HepG2 (cell line): ENCODE results near the gene CDH1. TPM values are rescaled to one million over a fixed set of nuclear protein-coding genes. Genes with fewer than 3 reads are reported as not detected.

Experiments
- ATAC-seq: fragments of 200-7000 bp; cut with Tn5 transposase; 3 replicates; pipeline ENCODE4 v1.9.1; 2020; ENCODE audit warnings: mild to moderate bottlenecking, moderate library complexity
- BruUV-seq: library from RNA; stranded (reverse); fragments of 400-500 nt; replicated peaks from 2 replicates; lab custom pipeline; 2021; lab: Mats Ljungman, UMichigan
- CTCF ChIA-PET: fragments of 300-600 bp; formaldehyde crosslinking; extraction: SDS; loops from one replicate; lab custom pipeline; 2021; ENCODE audit warnings: low total read pairs, inconsistent platforms, low intra/inter-chr PET ratio; lab: Yijun Ruan, JAX
- POLR2A ChIA-PET: fragments of 350-600 bp; sonication (Branson Sonifier 250); formaldehyde crosslinking; loops from one replicate; lab custom pipeline; 2020; ENCODE audit warnings: antibody characterized with exemption, inconsistent platforms; lab: Yijun Ruan, JAX
- DNase-seq: peaks from one replicate; pipeline ENCODE4 v3.0.0-alpha.2; 2015; ENCODE audit warnings: low spot score
- FAIRE-seq: peaks from 3 replicates; lab custom pipeline; 2011; peaks lifted over from hg19 to GRCh38; lab: Jason Lieb, UNC
- H2AFZ ChIP-seq: one replicate; pipeline ENCODE4 v1.6.1; 2011; ENCODE audit warnings: low read length, inconsistent platforms
- H3K27ac ChIP-seq: fragments of 300-600 bp; 3 replicates; pipeline ENCODE4 v1.8.0; 2011; ENCODE audit warnings: mixed run types, mild to moderate bottlenecking, mixed read lengths, low read length, inconsistent platforms; ENCODE audit not compliant: insufficient read depth; ENCODE audit errors: extremely low read length
- H3K27me3 ChIP-seq, 2 experiments: fragments of 200-600 bp in 1 of 2; 2 replicates in 1 of 2; 3 replicates in 1 of 2; pipeline versions ENCODE4 v1.6.0 to v1.8.0; 2011; ENCODE audit warnings: low read length in 2 of 2, mild to moderate bottlenecking in 2 of 2, moderate library complexity in 2 of 2, inconsistent platforms in 1 of 2; ENCODE audit not compliant: insufficient read depth in 2 of 2, control insufficient read depth in 1 of 2
- H3K36me3 ChIP-seq, 2 experiments: fragments of 200-600 bp in 1 of 2; replicated peaks in 1 of 2; 2 replicates in 1 of 2; 3 replicates in 1 of 2; pipeline versions ENCODE4 v1.5.1 to v1.8.0; 2011; ENCODE audit warnings: low read length in 2 of 2, inconsistent platforms in 1 of 2; ENCODE audit not compliant: insufficient read depth in 2 of 2, control insufficient read depth in 1 of 2
- H3K4me1 ChIP-seq: 2 replicates; pipeline ENCODE4 v1.5.1; 2012; ENCODE audit warnings: low read length, inconsistent platforms; ENCODE audit not compliant: insufficient read depth
- H3K4me2 ChIP-seq: 2 replicates; pipeline ENCODE4 v1.6.0; 2011; ENCODE audit warnings: low read depth, low read length, inconsistent platforms
- H3K4me3 ChIP-seq, 3 experiments: fragments of 200-600 bp in 1 of 3; sonication (generic), shearing (Covaris generic) in 1 of 3; replicated peaks in 1 of 3; 2 replicates each; pipeline ENCODE4 v1.5.1; 2011 to 2016; ENCODE audit warnings: low read length in 3 of 3, inconsistent platforms in 2 of 3, low read depth in 2 of 3, mild to moderate bottlenecking in 2 of 3, control low read depth in 1 of 3, mixed read lengths in 1 of 3; ENCODE audit not compliant: insufficient read depth in 1 of 3
- H3K79me2 ChIP-seq: one replicate; pipeline ENCODE4 v1.6.1; 2011; ENCODE audit warnings: low read length, inconsistent platforms; ENCODE audit not compliant: insufficient read depth
- H3K9ac ChIP-seq: 2 replicates; pipeline ENCODE4 v1.6.0; 2011; ENCODE audit warnings: mild to moderate bottlenecking, low read depth, low read length, inconsistent platforms; ENCODE audit not compliant: insufficient read depth
- H3K9me3 ChIP-seq: 2 replicates; pipeline ENCODE4 v1.5.1; 2012; ENCODE audit warnings: mild to moderate bottlenecking, low read length
- H4K20me1 ChIP-seq: 2 replicates; pipeline ENCODE4 v1.6.0; 2011; ENCODE audit warnings: inconsistent platforms, mild to moderate bottlenecking, low read length, moderate library complexity; ENCODE audit not compliant: insufficient read depth
- FOSL2 ChIP-seq: sonication (generic); formaldehyde crosslinking; IDR thresholded peaks from 2 replicates; pipeline ENCODE4 v1.4.0; 2020; ENCODE audit warnings: missing genetic modification reagents
- KLF12 ChIP-seq: sonication (generic); formaldehyde crosslinking; IDR thresholded peaks from 2 replicates; pipeline ENCODE4 v1.4.0; 2020; ENCODE audit warnings: missing genetic modification reagents, borderline replicate concordance
- KLF9 ChIP-seq: IDR thresholded peaks from 2 replicates; pipeline ENCODE4 v1.6.1; 2016; ENCODE audit warnings: low read depth
- SOX6 ChIP-seq, 2 experiments: fragments of 450-650 bp in 1 of 2; sonication (generic) in 1 of 2; formaldehyde crosslinking in 1 of 2; IDR thresholded peaks; 2 replicates each; pipeline versions ENCODE4 v1.4.0 to v1.6.1; 2017 to 2020; ENCODE audit warnings: antibody characterized with exemption in 1 of 2, mild to moderate bottlenecking in 1 of 2, missing genetic modification reagents in 1 of 2
- ZNF121 ChIP-seq: sonication (generic); formaldehyde crosslinking; IDR thresholded peaks from 2 replicates; pipeline ENCODE4 v1.5.0; 2020; ENCODE audit warnings: mild to moderate bottlenecking, missing genetic modification reagents
- ZNF232 ChIP-seq: sonication (generic); formaldehyde crosslinking; IDR thresholded peaks from 2 replicates; pipeline ENCODE4 v1.4.0; 2020; ENCODE audit warnings: missing genetic modification reagents, borderline replicate concordance
- ZNF616 ChIP-seq: sonication (generic); formaldehyde crosslinking; IDR thresholded peaks from 2 replicates; pipeline ENCODE4 v1.5.0; 2020; ENCODE audit warnings: low read depth, mild to moderate bottlenecking, missing genetic modification reagents
- ZSCAN21 ChIP-seq: sonication (generic); formaldehyde crosslinking; IDR thresholded peaks from 2 replicates; pipeline ENCODE4 v1.8.0; 2022; ENCODE audit warnings: mild to moderate bottlenecking, missing genetic modification reagents, moderate library complexity, borderline replicate concordance
- WGBS: methylation state at CpG from one replicate; pipeline ENCODE4 v1.1.6; 2017; ENCODE audit warnings: low lambda C conversion rate; 5-methylcytosine and 5-hydroxymethylcytosine counted together
- in situ Hi-C: cut with HindIII; loops from 2 replicates; pipeline ENCODE4 v1.10.0; 2017; ENCODE audit warnings: low pct_unique_long_range_greater_than_20kb; ENCODE audit not compliant: extremely low pct_ligation_motif_present
- intact Hi-C: fragments of 100-400 bp; cut with micrococcal nuclease; formaldehyde crosslinking; loops from one replicate; pipeline ENCODE4 v1.10.0; 2022; ENCODE audit not compliant: unreplicated experiment
- polyA plus RNA-seq, 8 experiments: library from polyadenylated mRNA; depleted of rRNA in 3 of 8; stranded (reverse) in 7 of 8; unstranded in 1 of 8; fragments of >200 nt; fragmentation: Illumina TruSeq in 4 of 8; extraction: Trizol in 4 of 8; gene quantifications; 2 replicates each; pipeline versions ENCODE4 v1.2.1 to v1.2.3, GENCODE V29; 2011 to 2016; ENCODE audit warnings: low read depth in 4 of 8, missing spikeins in 1 of 8, mixed read lengths in 1 of 8; ENCODE audit not compliant: insufficient read depth in 1 of 8
- total RNA-seq, 5 experiments: library from RNA; depleted of rRNA; stranded (reverse); fragments of >200 nt; fragmentation: Illumina TruSeq; extraction: Trizol; gene quantifications; 2 replicates each; pipeline ENCODE4 v1.2.3, GENCODE V29; 2016; ENCODE audit warnings: low read depth in 1 of 5
- TF ChIP-seq, protein P1 (sequence below): sonication (generic); formaldehyde crosslinking; IDR thresholded peaks from 2 replicates; pipeline ENCODE4 v1.8.0; 2022; ENCODE audit warnings: missing genetic modification reagents, mild to moderate bottlenecking, moderate library complexity, borderline replicate concordance
- TF ChIP-seq, protein P2 (sequence below), 2 experiments: sonication (generic) in 1 of 2; formaldehyde crosslinking in 1 of 2; IDR thresholded peaks; 2 replicates each; pipeline versions ENCODE4 v1.5.1 to v1.6.1; 2011 to 2020; ENCODE audit warnings: borderline replicate concordance in 1 of 2, low read depth in 1 of 2, low read length in 1 of 2, mild to moderate bottlenecking in 1 of 2, missing genetic modification reagents in 1 of 2, moderate library complexity in 1 of 2
- TF ChIP-seq, protein P3 (sequence below): sonication (generic); formaldehyde crosslinking; IDR thresholded peaks from 2 replicates; pipeline ENCODE4 v1.5.0; 2020; ENCODE audit warnings: mild to moderate bottlenecking, missing genetic modification reagents
- TF ChIP-seq, protein P4 (sequence below): sonication (generic); formaldehyde crosslinking; IDR thresholded peaks from 2 replicates; pipeline ENCODE4 v1.4.0; 2020; ENCODE audit warnings: missing genetic modification reagents, low read depth, mild to moderate bottlenecking, borderline replicate concordance

The CDH1 gene
- total and polyA plus RNA-seq, 2 of the 13 experiments (the other 11 are each of a cell fraction or from before 2014, with no cell fraction given): 0.95 to 9.8 TPM

- TF ChIP-seq SOX6 (IDR thresholded peaks at IDR 0.05) (no peak), SOX6 (CRISPR knock-in tag; IDR thresholded peaks at IDR 0.05) (peak; percentile 44; the same call in 1 of the 2 replicates), FOSL2 (CRISPR knock-in tag) (0 out of 2 replicates have a peak, but pooled peaks have one; percentile 20)
Observed at GRCh38 chr16:68752602-68753001, 15.5 kb downstream of the CDH1 start (continued).

DNA sequence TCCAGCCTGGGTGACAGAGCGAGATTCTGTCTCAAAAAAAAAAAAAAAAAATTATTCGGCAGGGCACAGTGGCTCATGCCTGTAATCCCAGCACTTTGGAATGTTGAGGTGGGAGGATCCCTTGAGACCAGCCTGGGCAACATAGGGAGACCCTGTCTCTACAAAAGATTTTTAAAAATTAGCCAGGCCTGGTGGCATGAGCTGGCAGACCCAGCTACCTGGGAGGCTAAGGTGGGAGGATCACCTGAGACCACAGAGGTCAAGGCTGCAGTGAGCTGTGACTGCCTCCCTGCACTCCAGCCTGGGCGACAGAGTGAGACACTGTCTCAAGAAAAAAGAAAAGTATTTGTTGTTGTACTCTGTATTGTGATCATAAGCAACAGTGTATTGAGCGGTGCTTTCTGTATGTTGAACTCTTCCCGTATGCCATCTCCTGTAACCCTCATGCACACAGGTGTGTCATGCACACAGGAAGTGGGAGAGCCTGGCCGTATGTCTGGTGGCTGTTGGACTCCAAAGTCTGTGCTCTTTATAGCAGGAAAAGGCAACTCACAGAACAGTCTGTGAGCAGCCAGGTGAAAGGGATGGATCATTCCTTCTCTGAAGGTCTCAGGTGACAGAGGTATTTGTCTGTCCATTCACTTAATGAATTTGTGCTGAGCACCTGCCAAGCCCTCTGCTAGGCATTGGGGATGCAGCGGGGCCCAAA lies 17.1 kb downstream of the CDH1 start:
- Histone ChIP-seq H3K27me3 (no peaks in the 10 kb centered on the region), H3K9me3 (no peaks in the 10 kb centered on the region), H3K9ac (no peak overlapping the region), H4K20me1 (no peaks in the 10 kb centered on the region), H3K4me1 (peaks cover 42% of the 10 kb centered on the region), H3K36me3 (no peaks in the 10 kb centered on the region), H3K4me2 (no peak overlapping the region), H3K4me3 (no peak overlapping the region), H2AFZ (no peak overlapping the region), H3K27ac (no peak overlapping the region), H3K79me2 (no peaks in the 10 kb centered on the region)
- POLR2A ChIA-PET: interaction anchor here (4.5 kb wide), 1 partner anchor 13 kb away, joined by 31 read pairs; no protein-coding TSS in a partner anchor
- no TSS peak for BruUV-seq
- CTCF ChIA-PET: no interaction called here
- ATAC-seq (no peak), FAIRE-seq (no peak), DNase-seq (no peak)
- in situ Hi-C loops: no loop called here
- intact Hi-C loops: no loop called here
- WGBS: 74% methylated on average over 7 of the region's 7 CpGs
- TF ChIP-seq ZSCAN21 (CRISPR knock-in tag) (no peak), KLF9 (no peak), ZNF232 (no peak), ZNF616 (CRISPR knock-in tag) (no peak), KLF12 (CRISPR knock-in tag) (no peak), ZNF121 (CRISPR knock-in tag) (peak; percentile 55; the same call in 1 of the 2 replicates)
- TF ChIP-seq, protein P1, sequence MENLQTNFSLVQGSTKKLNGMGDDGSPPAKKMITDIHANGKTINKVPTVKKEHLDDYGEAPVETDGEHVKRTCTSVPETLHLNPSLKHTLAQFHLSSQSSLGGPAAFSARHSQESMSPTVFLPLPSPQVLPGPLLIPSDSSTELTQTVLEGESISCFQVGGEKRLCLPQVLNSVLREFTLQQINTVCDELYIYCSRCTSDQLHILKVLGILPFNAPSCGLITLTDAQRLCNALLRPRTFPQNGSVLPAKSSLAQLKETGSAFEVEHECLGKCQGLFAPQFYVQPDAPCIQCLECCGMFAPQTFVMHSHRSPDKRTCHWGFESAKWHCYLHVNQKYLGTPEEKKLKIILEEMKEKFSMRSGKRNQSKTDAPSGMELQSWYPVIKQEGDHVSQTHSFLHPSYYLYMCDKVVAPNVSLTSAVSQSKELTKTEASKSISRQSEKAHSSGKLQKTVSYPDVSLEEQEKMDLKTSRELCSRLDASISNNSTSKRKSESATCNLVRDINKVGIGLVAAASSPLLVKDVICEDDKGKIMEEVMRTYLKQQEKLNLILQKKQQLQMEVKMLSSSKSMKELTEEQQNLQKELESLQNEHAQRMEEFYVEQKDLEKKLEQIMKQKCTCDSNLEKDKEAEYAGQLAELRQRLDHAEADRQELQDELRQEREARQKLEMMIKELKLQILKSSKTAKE (CRISPR knock-in tag): no peak
- TF ChIP-seq, protein P2, sequence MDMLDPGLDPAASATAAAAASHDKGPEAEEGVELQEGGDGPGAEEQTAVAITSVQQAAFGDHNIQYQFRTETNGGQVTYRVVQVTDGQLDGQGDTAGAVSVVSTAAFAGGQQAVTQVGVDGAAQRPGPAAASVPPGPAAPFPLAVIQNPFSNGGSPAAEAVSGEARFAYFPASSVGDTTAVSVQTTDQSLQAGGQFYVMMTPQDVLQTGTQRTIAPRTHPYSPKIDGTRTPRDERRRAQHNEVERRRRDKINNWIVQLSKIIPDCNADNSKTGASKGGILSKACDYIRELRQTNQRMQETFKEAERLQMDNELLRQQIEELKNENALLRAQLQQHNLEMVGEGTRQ (IDR thresholded peaks at IDR 0.05; ENCODE audit: low read depth, low read length): no peak
- TF ChIP-seq, protein P2 (CRISPR knock-in tag; IDR thresholded peaks at IDR 0.05; ENCODE audit: borderline replicate concordance): 0 out of 2 replicates have a peak, but pooled peaks have one; percentile 20
- TF ChIP-seq, protein P3, sequence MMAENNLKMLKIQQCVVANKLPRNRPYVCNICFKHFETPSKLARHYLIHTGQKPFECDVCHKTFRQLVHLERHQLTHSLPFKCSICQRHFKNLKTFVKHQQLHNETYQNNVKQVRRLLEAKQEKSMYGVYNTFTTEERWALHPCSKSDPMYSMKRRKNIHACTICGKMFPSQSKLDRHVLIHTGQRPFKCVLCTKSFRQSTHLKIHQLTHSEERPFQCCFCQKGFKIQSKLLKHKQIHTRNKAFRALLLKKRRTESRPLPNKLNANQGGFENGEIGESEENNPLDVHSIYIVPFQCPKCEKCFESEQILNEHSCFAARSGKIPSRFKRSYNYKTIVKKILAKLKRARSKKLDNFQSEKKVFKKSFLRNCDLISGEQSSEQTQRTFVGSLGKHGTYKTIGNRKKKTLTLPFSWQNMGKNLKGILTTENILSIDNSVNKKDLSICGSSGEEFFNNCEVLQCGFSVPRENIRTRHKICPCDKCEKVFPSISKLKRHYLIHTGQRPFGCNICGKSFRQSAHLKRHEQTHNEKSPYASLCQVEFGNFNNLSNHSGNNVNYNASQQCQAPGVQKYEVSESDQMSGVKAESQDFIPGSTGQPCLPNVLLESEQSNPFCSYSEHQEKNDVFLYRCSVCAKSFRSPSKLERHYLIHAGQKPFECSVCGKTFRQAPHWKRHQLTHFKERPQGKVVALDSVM (CRISPR knock-in tag): peak; percentile 41; the same call in 1 of the 2 replicates
- TF ChIP-seq, protein P4, sequence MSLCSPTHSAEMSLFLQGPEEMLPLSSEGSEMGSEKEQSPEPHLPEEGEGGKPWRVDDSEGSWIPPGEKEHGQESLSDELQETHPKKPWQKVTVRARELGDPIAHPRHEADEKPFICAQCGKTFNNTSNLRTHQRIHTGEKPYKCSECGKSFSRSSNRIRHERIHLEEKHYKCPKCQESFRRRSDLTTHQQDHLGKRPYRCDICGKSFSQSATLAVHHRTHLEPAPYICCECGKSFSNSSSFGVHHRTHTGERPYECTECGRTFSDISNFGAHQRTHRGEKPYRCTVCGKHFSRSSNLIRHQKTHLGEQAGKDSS (CRISPR knock-in tag): peak; percentile 86
